Neural cell (in vitro differentiated cells): Measurements from ENCODE around the gene GOSR1. TPM values are rescaled to one million over a fixed set of nuclear protein-coding genes. Genes with fewer than 3 reads are reported as not detected.

ENCODE experiments used
- H2AFZ ChIP-seq: fragments of 200-600, 300-800 bp; sonication (generic), shearing (Covaris generic); 2 replicates; pipeline ENCODE4 v1.6.0; 2014; ENCODE audit warnings: low read depth, mild to moderate bottlenecking, antibody characterized with exemption, low read length, moderate library complexity
- H3F3A ChIP-seq: fragments of 200-600 bp; shearing (Covaris generic); 2 replicates; pipeline ENCODE4 v1.6.1; 2016; ENCODE audit warnings: mild to moderate bottlenecking, moderate library complexity, mixed read lengths, antibody characterized with exemption, low read length; ENCODE audit not compliant: insufficient read depth, poor library complexity, severe bottlenecking
- H3K27ac ChIP-seq: fragments of 200-600, 300-800 bp; sonication (generic), shearing (Covaris generic); 2 replicates; pipeline ENCODE4 v1.5.1; 2014; ENCODE audit warnings: mild to moderate bottlenecking, low read length, moderate library complexity
- H3K27me3 ChIP-seq: fragments of 300-800, 200-600 bp; sonication (generic), shearing (Covaris generic); 2 replicates; pipeline ENCODE4 v1.6.0; 2014; ENCODE audit warnings: mild to moderate bottlenecking, low read depth, low read length, moderate library complexity; ENCODE audit not compliant: insufficient read depth
- H3K36me3 ChIP-seq: fragments of 300-800, 200-600 bp; sonication (generic), shearing (Covaris generic); 2 replicates; pipeline ENCODE4 v1.5.1; 2014; ENCODE audit warnings: mild to moderate bottlenecking, antibody characterized with exemption, low read length, moderate library complexity; ENCODE audit not compliant: insufficient read depth
- H3K4me2 ChIP-seq: fragments of 300-800, 200-600 bp; sonication (generic), shearing (Covaris generic); 2 replicates; pipeline ENCODE4 v1.6.0; 2014; ENCODE audit warnings: mild to moderate bottlenecking, low read length
- H3K4me3 ChIP-seq: fragments of 300-800, 200-600 bp; sonication (generic), shearing (Covaris generic); 2 replicates; pipeline ENCODE4 v1.5.1; 2014; ENCODE audit warnings: mild to moderate bottlenecking, low read length, moderate library complexity
- H3K79me2 ChIP-seq: fragments of 200-600 bp; shearing (Covaris generic); replicated peaks from 2 replicates; pipeline ENCODE4 v1.6.0; 2014; ENCODE audit warnings: mild to moderate bottlenecking, low read length, moderate library complexity; ENCODE audit not compliant: insufficient read depth
- H3K9ac ChIP-seq: fragments of 300-800, 200-600 bp; sonication (generic), shearing (Covaris generic); 2 replicates; pipeline ENCODE4 v1.6.1; 2016; ENCODE audit warnings: mild to moderate bottlenecking, low read length, mixed read lengths
- H3K9me2 ChIP-seq: fragments of 200-600 bp; shearing (Covaris generic); 2 replicates; pipeline ENCODE4 v1.6.1; 2016; ENCODE audit warnings: mild to moderate bottlenecking, low read length, mixed read lengths; ENCODE audit not compliant: insufficient read depth
- H3K9me3 ChIP-seq: fragments of 200-600, 300-800 bp; sonication (generic), shearing (Covaris generic); 2 replicates; pipeline ENCODE4 v1.6.1; 2016; ENCODE audit warnings: mild to moderate bottlenecking, mixed run types, low read length, moderate library complexity, mixed read lengths
- H4K20me1 ChIP-seq: fragments of 200-600 bp; shearing (Covaris generic); 2 replicates; pipeline ENCODE4 v1.6.1; 2016; ENCODE audit warnings: mild to moderate bottlenecking, mixed run types; ENCODE audit not compliant: insufficient read depth
- EP300 ChIP-seq: fragments of 450-650 bp; conservative IDR thresholded peaks from 2 replicates; pipeline ENCODE4 v1.6.1; 2014; ENCODE audit warnings: antibody characterized with exemption, mild to moderate bottlenecking, moderate library complexity; ENCODE audit not compliant: poor library complexity, severe bottlenecking
- EZH2 ChIP-seq: fragments of 200-600, 300-800 bp; shearing (Covaris generic), sonication (generic); IDR thresholded peaks from 2 replicates; pipeline ENCODE4 v1.6.1; 2014; ENCODE audit warnings: antibody characterized with exemption, low read length, borderline replicate concordance, mild to moderate bottlenecking; ENCODE audit not compliant: insufficient read depth, poor library complexity, severe bottlenecking
- MXI1 ChIP-seq: fragments of 450-650 bp; conservative IDR thresholded peaks from 2 replicates; pipeline ENCODE4 v1.6.1; 2014; ENCODE audit warnings: antibody characterized with exemption, mild to moderate bottlenecking; ENCODE audit not compliant: poor library complexity, severe bottlenecking
- POLR2AphosphoS5 ChIP-seq: IDR thresholded peaks from 2 replicates; pipeline ENCODE4 v1.6.1; 2012
- RAD21 ChIP-seq: fragments of 450-650 bp; conservative IDR thresholded peaks from 2 replicates; pipeline ENCODE4 v1.6.1; 2014; ENCODE audit warnings: antibody characterized with exemption, mild to moderate bottlenecking, moderate library complexity
- SMC3 ChIP-seq: fragments of 450-650 bp; conservative IDR thresholded peaks from 2 replicates; pipeline ENCODE4 v1.6.1; 2014; ENCODE audit warnings: antibody characterized with exemption, mild to moderate bottlenecking, moderate library complexity; ENCODE audit not compliant: poor library complexity
- TAF1 ChIP-seq: IDR thresholded peaks from 2 replicates; pipeline ENCODE4 v1.6.1; 2012; ENCODE audit warnings: low read depth
- polyA plus RNA-seq: library from polyadenylated mRNA; depleted of rRNA; stranded (reverse); fragments of >200 nt; gene quantifications from 2 replicates; pipeline ENCODE4 v1.2.3, GENCODE V29; 2014
- TF ChIP-seq, protein P1 (sequence below): IDR thresholded peaks from 2 replicates; pipeline ENCODE4 v1.6.1; 2012; ENCODE audit warnings: borderline replicate concordance
- TF ChIP-seq, protein P2 (sequence below): fragments of 450-650 bp; IDR thresholded peaks from 2 replicates; pipeline ENCODE4 v1.5.1; 2014; ENCODE audit warnings: antibody characterized with exemption, mild to moderate bottlenecking, moderate library complexity; ENCODE audit not compliant: poor library complexity, severe bottlenecking

Gene GOSR1
- polyA plus RNA-seq, 1 donor from 2014 or later: 20.1 TPM

DNA sequence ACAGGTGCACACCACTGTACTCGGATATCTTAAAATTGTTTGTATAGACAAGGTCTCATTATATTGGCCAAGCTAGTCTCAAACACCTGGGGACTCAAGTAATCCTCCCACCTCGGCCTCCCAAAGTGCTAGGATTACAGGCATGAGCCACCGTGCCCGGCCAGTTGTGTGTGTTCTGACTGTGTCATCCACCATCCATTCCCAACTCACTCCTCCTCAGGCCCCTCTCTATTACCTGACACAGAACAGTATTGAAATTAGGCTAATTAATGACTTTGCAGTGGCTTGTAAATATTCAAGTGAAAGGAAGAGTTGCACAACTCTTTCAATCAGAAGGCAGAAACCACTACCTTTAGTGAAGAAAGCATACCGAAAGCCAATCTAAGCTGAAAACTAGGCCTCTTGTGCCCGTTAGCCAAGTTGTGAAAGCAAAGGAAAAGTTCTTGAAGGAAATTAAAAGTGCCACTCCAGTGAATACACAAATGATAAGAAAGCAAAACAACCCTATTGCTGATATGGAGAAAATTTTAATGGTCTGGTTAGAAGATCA, 28.7 kb downstream of the GOSR1 start:
- H3K36me3 ChIP-seq: no peaks in the 10 kb centered on the region
- no peak overlapping the region for H3K27ac ChIP-seq
- no peak overlapping the region for H3K4me2 ChIP-seq
- TF ChIP-seq TAF1 (no peak), SMC3 (no peak), EZH2 (no peak), EP300 (no peak), RAD21 (no peak), POLR2AphosphoS5 (no peak), MXI1 (no peak)
- TF ChIP-seq, protein P1, sequence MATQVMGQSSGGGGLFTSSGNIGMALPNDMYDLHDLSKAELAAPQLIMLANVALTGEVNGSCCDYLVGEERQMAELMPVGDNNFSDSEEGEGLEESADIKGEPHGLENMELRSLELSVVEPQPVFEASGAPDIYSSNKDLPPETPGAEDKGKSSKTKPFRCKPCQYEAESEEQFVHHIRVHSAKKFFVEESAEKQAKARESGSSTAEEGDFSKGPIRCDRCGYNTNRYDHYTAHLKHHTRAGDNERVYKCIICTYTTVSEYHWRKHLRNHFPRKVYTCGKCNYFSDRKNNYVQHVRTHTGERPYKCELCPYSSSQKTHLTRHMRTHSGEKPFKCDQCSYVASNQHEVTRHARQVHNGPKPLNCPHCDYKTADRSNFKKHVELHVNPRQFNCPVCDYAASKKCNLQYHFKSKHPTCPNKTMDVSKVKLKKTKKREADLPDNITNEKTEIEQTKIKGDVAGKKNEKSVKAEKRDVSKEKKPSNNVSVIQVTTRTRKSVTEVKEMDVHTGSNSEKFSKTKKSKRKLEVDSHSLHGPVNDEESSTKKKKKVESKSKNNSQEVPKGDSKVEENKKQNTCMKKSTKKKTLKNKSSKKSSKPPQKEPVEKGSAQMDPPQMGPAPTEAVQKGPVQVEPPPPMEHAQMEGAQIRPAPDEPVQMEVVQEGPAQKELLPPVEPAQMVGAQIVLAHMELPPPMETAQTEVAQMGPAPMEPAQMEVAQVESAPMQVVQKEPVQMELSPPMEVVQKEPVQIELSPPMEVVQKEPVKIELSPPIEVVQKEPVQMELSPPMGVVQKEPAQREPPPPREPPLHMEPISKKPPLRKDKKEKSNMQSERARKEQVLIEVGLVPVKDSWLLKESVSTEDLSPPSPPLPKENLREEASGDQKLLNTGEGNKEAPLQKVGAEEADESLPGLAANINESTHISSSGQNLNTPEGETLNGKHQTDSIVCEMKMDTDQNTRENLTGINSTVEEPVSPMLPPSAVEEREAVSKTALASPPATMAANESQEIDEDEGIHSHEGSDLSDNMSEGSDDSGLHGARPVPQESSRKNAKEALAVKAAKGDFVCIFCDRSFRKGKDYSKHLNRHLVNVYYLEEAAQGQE: no peak
- TF ChIP-seq, protein P2, sequence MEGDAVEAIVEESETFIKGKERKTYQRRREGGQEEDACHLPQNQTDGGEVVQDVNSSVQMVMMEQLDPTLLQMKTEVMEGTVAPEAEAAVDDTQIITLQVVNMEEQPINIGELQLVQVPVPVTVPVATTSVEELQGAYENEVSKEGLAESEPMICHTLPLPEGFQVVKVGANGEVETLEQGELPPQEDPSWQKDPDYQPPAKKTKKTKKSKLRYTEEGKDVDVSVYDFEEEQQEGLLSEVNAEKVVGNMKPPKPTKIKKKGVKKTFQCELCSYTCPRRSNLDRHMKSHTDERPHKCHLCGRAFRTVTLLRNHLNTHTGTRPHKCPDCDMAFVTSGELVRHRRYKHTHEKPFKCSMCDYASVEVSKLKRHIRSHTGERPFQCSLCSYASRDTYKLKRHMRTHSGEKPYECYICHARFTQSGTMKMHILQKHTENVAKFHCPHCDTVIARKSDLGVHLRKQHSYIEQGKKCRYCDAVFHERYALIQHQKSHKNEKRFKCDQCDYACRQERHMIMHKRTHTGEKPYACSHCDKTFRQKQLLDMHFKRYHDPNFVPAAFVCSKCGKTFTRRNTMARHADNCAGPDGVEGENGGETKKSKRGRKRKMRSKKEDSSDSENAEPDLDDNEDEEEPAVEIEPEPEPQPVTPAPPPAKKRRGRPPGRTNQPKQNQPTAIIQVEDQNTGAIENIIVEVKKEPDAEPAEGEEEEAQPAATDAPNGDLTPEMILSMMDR: no peak
- H4K20me1 ChIP-seq: no peaks in the 10 kb centered on the region
- no peaks in the 10 kb centered on the region for H3K79me2 ChIP-seq
- H3K4me3 ChIP-seq: no peak overlapping the region
- no peaks in the 10 kb centered on the region for H3K9me2 ChIP-seq
- no peaks in the 10 kb centered on the region for H3K9me3 ChIP-seq
- H3K27me3 ChIP-seq: no peaks in the 10 kb centered on the region
- H3F3A ChIP-seq: no peaks in the 10 kb centered on the region
- H3K9ac ChIP-seq: no peak overlapping the region
- H2AFZ ChIP-seq: no peak overlapping the region

DNA sequence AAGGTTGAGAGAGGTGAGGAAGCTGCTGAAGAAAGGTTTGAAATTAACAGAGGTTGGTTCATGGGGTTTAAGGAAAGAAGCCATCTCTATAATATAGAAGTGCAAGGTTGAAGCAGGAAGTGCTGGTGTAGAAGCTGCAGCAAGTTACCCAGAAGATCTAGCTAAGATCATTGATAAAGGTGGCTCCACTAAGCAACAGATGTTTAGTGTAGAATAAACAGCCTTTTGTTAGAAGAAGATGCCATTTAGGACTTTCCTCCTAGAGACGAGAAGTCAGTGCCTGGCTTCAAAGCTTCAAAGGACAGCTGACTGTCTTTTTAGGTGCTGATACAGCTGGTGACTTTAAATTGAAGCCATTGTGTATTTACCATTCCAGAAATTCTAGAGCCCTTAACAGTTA, 29.3 kb downstream of the GOSR1 start:
- no peaks in the 10 kb centered on the region for H3K79me2 ChIP-seq
- H3K4me3 ChIP-seq: no peak overlapping the region
- H2AFZ ChIP-seq: no peak overlapping the region
- TF ChIP-seq EP300 (no peak), POLR2AphosphoS5 (no peak), RAD21 (no peak), EZH2 (no peak), SMC3 (no peak), TAF1 (no peak), MXI1 (no peak)
- TF ChIP-seq, protein P1: no peak
- TF ChIP-seq, protein P2: no peak
- no peaks in the 10 kb centered on the region for H3F3A ChIP-seq
- no peak overlapping the region for H3K4me2 ChIP-seq
- no peak overlapping the region for H3K9ac ChIP-seq
- no peaks in the 10 kb centered on the region for H3K36me3 ChIP-seq
- no peaks in the 10 kb centered on the region for H3K9me3 ChIP-seq
- H4K20me1 ChIP-seq: no peaks in the 10 kb centered on the region
- H3K9me2 ChIP-seq: no peaks in the 10 kb centered on the region
- H3K27ac ChIP-seq: no peak overlapping the region
- H3K27me3 ChIP-seq: no peaks in the 10 kb centered on the region
